Activated naive CD4-positive, alpha-beta T cell treated with anti-CD3 and anti-CD28 coated beads, Interleukin-2, amount 50 U/mL, for 24 hours (primary cell): ENCODE measurements around the gene FOLR3.
"Not testable (repeated sequence)": the region's sequence is repeated elsewhere in the genome, so short reads cannot be mapped to it uniquely, and the experiment has no call there.

Experiments used
- H3K27ac Mint-ChIP-seq: one replicate; pipeline ENCODE4 v1.8.0; 2021; ENCODE audit warnings: mild to moderate bottlenecking, mixed read lengths
- H3K27me3 Mint-ChIP-seq: one replicate; pipeline ENCODE4 v1.8.0; 2021; ENCODE audit warnings: mixed read lengths
- H3K36me3 Mint-ChIP-seq: one replicate; pipeline ENCODE4 v1.8.0; 2021; ENCODE audit warnings: mixed read lengths
- H3K4me1 Mint-ChIP-seq: one replicate; pipeline ENCODE4 v1.8.0; 2021; ENCODE audit warnings: mixed read lengths
- H3K4me3 Mint-ChIP-seq: one replicate; pipeline ENCODE4 v1.8.0; 2021; ENCODE audit warnings: mild to moderate bottlenecking, mixed read lengths
- H3K9me3 Mint-ChIP-seq: one replicate; pipeline ENCODE4 v1.8.0; 2021; ENCODE audit warnings: mixed read lengths

The FOLR3 gene

GRCh38 chr11:72174302-72175070 is 39.0 kb downstream of the FOLR3 start:
- no peaks in the 10 kb centered on the region for H3K36me3 Mint-ChIP-seq

GRCh38 chr11:72177656-72178055 is 42.1 kb downstream of the FOLR3 start:
- no peaks in the 10 kb centered on the region for H3K36me3 Mint-ChIP-seq
- no peak overlapping the region for H3K27ac Mint-ChIP-seq
- no peaks in the 10 kb centered on the region for H3K27me3 Mint-ChIP-seq
- H3K4me3 Mint-ChIP-seq, result no peak overlapping the region
- H3K9me3 Mint-ChIP-seq, result no peaks in the 10 kb centered on the region
- H3K4me1 Mint-ChIP-seq, result no peaks in the 10 kb centered on the region

More at GRCh38 chr11:72174302-72175070, 39.0 kb downstream of the FOLR3 start:
- H3K27ac Mint-ChIP-seq, result no peak overlapping the region
- H3K9me3 Mint-ChIP-seq, result no peaks in the 10 kb centered on the region
- no peaks in the 10 kb centered on the region for H3K27me3 Mint-ChIP-seq
- H3K4me1 Mint-ChIP-seq, result no peaks in the 10 kb centered on the region
- H3K4me3 Mint-ChIP-seq, result no peak overlapping the region

GRCh38 chr11:72179049-72179803 is 43.7 kb downstream of the FOLR3 start:
- Mint-ChIP-seq H3K36me3 (no peaks in the 10 kb centered on the region), H3K9me3 (no peaks in the 10 kb centered on the region), H3K4me3 (no peak overlapping the region), H3K27ac (no peak overlapping the region), H3K27me3 (peaks cover 3% of the 10 kb centered on the region), H3K4me1 (peaks cover 4% of the 10 kb centered on the region)

- Mint-ChIP-seq H3K9me3 (no peaks in the 10 kb centered on the region), H3K36me3 (no peaks in the 10 kb centered on the region), H3K4me1 (peaks cover 4% of the 10 kb centered on the region), H3K27me3 (peaks cover 3% of the 10 kb centered on the region), H3K4me3 (no peak overlapping the region), H3K27ac (no peak overlapping the region)
Observed at GRCh38 chr11:72179804-72180396, 44.4 kb downstream of the FOLR3 start.

GRCh38 chr11:72180892-72181552 is 45.5 kb downstream of the FOLR3 start:
- H3K4me3 Mint-ChIP-seq, H3K36me3 Mint-ChIP-seq, H3K27me3 Mint-ChIP-seq, H3K9me3 Mint-ChIP-seq, H3K4me1 Mint-ChIP-seq, H3K27ac Mint-ChIP-seq: not testable (repeated sequence)

GRCh38 chr11:72181553-72181958 is 46.0 kb downstream of the FOLR3 start:
- not testable (repeated sequence) for H3K4me1 Mint-ChIP-seq, H3K27me3 Mint-ChIP-seq, H3K4me3 Mint-ChIP-seq, H3K9me3 Mint-ChIP-seq, H3K27ac Mint-ChIP-seq, H3K36me3 Mint-ChIP-seq

GRCh38 chr11:72188267-72188666 is 52.7 kb downstream of the FOLR3 start:
- Mint-ChIP-seq H3K4me3 (no peak overlapping the region), H3K36me3 (no peaks in the 10 kb centered on the region), H3K27me3 (peaks cover 3% of the 10 kb centered on the region), H3K27ac (no peak overlapping the region), H3K4me1 (peaks cover 2% of the 10 kb centered on the region), H3K9me3 (no peaks in the 10 kb centered on the region)
